NOMO-1 treated with DMSO at 0.1 percent for 48 hours (cell line): ENCODE measurements around the gene LIMS1.

ENCODE experiments used
- DNase-seq: peaks from one replicate; lab custom pipeline; 2025; ENCODE audit not compliant: unreplicated experiment; lab: John Stamatoyannopoulos, UW

Gene LIMS1

DNA sequence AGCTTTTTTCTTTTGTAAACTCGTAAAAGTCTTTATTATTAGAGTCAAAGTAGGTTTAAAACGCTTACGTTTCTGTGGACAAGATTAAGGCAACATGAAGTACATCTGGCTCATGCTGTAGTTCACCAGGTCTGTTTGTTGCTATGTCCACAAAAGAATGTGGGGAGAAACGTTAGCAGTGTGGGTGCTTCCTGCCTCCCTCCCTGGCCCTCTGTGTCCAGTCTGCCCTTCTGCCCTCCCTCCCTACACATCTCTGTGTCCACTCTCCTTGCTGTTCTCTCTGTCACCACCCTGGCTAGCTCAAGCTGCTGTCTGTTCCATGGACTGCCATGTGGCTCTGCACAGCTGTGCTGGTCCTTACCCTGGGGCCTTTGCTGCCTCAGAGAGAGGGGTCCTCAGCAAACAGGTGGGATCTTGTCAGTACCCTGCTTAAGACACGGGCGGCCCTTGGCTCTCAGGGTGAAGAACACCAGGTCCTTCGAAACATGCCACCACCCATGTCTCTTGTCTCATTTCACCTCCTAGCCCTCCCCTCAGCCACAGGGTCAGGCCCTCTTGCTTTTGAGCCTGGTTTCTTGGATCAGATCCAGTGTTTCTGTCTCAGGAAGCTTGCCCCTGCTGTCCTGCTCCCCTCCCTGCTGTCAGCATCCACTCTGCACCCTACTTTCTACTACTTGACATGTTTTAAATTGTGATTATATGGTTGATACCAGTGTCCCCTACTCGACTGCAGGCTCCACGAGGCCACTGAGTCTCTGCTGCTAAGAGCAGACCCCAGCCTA, 79.2 kb downstream of the LIMS1 start:
- DNase-seq: no peak

DNA sequence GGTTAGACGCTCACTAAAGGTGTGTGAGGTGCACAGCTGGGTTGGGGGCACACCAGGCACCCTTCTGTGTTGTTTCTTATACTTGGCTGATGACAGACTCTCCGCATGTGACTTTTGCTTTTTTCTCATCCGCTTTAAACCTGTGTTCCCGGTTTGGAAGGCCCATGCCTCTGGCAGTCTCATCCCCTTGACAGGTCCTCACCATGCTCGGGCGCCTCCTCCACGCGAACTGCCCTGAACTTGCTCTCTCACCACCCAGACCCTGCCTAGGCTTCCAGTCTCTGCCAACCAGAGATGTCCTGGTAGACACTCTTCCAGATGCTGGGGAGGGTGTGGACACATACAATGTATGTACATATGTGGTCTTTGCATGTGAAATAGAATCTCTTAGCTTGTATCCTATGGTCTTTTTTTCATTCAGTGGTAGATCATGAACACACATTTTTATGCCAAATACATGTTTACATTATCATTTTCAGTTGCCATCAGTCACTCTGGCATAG, 79.8 kb downstream of the LIMS1 start:
- DNase-seq: no peak

DNA sequence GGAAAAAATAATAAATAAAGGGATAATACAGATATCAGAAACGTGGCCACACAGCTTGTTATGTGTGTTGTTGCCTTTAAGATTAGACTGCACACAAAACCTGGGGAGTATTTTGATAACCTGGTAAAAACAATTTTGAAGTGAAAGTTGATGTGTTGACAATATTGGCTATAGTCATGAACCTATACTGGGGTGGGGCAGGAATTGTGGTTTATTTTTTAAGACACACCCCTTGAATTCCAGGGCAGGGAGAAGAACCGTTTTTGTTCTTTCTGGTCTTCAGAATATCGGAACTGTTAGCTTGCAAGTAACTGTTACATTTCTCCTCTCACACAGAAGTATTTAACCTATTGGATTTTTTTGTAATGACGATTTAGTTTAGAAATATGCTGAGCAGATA, 80.4 kb downstream of the LIMS1 start:
- DNase-seq: no peak

GRCh38 chr2:108615480-108616090, 81.3 kb downstream of the LIMS1 start:
- no peak for DNase-seq

GRCh38 chr2:108616318-108616717, 82.0 kb downstream of the LIMS1 start:
- no peak for DNase-seq

GRCh38 chr2:108616751-108617161, 82.5 kb downstream of the LIMS1 start:
- no peak for DNase-seq

- DNase-seq: no peak
Observed at GRCh38 chr2:108617617-108618016, 83.3 kb downstream of the LIMS1 start.

DNA sequence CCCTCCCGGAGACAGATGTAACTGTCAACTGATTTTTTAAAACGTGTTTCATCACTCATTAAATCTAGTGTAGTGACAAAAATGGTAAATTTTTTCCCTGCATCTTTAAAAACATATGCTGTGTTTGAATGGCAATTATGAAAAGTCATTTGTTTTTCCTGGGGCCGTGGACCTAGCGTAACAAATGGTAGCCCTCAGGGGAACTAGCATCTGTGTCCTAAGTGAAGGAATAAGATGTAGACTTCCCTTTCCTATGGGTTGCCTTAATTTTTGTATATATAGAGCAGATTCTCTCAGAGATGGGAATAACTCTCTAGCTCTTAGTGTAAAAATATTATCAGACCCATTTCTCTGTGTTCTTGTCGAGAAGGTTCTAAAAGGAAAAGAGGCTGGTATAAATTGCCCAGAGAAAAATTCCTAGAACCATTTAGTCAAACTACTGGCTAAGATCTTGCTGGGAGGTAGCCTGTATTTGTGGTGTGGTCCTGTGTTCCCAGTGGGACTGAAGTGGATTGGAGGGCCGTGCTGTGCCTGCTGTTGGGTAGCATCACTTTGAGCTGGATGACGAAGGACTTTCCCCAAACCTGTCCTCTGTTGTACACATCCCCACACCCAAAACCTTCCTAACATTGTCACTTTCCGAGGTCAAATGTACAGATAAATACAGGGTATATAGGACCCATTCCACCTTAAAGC, 85.8 kb downstream of the LIMS1 start:
- no peak for DNase-seq

DNA sequence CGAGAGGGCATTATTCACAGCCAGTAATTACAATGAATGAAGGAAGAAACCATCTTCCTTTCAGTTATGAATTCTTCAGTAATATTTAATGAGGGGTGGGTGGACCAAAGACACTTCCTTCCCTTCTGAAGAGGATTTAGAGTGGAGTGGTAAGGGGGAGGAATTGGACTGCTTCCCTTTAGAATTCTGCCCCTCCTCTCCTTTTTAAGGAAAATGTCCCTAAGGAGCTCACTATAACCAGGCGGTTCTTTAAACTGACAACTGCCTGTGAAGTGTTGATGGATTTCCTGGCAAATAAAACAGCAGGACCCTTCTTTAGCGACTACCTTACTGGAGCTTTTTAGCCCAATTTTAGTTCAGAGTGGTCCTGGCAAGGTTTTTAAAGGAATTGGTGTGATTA, 86.4 kb downstream of the LIMS1 start:
- no peak for DNase-seq

DNA sequence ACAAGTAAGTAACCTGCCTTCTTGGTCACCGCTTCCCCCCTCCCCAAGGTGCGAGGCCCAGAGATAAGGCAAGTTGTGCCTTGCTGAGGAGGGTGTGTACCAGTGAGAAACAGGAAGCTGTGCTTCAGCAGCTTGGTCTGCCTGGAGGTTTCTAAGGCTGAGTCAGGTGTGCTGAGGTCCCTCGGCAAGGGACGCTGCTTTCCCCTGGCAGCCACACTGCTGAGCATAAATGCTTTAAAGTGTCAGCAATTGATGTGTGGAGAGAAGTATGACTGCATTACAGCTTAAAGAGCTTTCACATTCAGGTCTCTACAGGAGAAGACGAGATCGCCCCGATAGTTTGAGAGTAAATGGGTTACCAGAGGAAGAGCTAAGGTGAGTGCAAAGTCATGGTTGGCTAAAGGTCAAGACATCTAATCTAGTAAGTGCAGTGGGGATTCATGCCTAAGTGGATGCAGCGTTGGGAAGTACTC, 86.9 kb downstream of the LIMS1 start:
- DNase-seq: peak; percentile 63

DNA sequence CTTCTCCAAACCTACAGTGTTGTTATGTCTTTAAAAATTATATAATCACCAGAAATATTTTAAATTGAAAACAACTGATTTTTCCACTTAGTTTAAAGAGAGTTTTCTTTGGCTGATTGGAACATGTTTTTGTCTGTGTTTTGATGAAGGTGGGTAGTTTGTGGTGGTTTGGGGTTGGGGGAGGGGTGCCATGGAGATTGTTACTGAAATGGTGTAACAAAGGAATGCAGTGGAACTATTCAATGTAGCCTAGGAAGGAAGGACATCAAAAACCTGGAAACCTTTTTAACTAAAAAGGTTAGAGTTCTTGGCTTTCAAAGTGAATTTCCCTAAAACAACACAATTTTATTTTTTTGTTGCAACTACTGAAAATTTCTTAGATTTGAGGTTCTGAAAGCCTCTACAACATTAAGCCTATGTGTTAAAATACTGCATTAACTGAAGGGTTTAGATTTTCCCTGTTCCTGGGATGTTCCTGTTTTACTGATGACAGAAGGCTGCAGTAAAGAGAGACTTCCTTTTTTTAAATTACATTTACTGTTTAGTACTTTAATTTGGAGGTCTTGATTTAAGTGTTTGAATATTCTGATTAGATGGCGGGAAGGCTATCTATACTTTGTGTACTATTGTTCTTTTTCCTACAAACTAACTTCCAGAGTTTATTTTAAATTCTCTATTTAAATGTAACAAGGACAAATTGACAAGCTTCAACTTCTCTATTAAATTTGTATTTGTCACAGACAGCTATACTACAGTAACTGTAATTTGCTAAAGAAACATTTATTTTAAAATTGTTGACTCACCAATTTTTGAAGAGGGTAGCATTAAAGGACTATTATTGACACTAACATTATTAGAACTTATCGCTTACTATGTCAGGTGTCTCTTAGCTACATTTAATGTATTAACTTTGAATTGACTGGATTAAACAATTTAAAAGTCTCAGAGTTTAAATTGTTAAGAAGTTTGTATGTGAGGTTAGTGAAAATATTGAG, 87.7 kb downstream of the LIMS1 start:
- peak; percentile 45 for DNase-seq

DNA sequence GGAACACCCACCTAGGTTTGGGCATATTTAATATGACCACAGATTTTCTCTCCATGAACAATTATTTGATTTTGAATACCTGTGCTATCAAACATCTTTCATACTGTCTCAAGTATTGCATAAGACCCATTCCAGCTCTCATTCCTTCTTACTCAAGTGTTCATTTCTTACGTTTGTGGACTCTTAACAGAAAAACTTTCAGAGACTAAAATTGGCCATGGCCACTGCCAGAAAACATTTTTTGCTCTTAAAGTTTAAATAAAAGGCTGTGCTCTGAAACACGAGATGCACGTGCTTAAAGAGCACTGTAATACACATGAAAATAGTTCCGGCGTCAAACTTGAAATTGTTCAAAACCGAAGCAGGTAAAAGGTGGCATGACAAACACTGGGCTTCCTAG, 89.3 kb downstream of the LIMS1 start:
- DNase-seq: no peak

GRCh38 chr2:108625186-108625827, 91.0 kb downstream of the LIMS1 start:
- no peak for DNase-seq

- DNase-seq: no peak
Observed at GRCh38 chr2:108625828-108626195, 91.5 kb downstream of the LIMS1 start.

GRCh38 chr2:108626995-108627394, 92.7 kb downstream of the LIMS1 start:
- DNase-seq: no peak

DNA sequence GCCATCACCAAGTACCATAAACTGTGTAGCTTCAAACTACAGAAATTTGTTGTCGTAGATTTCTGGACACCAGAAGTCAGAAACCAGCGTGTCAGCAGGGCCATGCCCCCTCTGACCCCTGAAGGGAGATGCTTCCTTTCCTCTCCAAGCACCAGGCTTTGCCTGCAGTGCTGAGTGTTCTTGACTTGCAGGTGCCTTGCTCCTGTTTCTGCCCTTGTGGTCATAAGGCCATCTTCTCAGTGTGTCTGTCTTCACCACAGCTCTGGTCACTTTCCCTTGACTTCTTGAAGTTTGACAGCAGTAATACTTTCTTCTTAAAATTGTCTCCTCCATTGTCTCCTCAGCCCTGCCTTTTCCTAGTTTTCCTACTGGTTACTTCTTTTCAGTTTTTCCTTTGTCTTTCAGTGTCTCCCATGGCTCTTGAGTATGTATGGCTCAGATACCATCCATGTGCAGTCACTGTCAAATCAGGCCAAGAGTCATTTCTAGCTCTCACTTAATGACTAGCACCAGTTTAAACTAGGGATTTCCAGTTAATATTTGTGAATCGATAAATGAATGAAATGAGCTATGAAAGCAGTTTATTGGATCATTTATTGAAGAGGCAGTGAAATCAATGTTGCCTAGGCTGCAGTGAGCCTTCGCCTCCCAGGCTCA, 93.8 kb downstream of the LIMS1 start:
- no peak for DNase-seq

DNA sequence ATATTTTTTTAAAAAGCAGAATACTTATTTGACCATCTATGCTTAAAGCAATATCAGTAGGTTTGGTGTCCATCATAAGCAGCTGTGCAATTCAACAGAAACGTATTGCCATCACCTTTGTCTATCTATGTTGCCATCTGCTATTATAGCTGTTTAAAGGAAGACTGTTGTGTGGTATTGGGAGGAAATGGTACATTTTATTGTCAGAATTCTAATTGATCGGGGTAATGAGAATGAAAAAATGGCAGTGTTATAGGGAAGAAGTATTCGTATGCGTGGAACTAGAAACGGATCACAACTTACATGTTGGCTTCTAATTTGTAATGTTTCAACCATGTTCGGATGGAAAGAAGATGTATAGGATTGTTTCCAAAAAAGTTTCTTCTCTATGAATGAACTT, 94.7 kb downstream of the LIMS1 start:
- DNase-seq: no peak

GRCh38 chr2:108629417-108629816, 95.1 kb downstream of the LIMS1 start:
- DNase-seq: no peak

DNA sequence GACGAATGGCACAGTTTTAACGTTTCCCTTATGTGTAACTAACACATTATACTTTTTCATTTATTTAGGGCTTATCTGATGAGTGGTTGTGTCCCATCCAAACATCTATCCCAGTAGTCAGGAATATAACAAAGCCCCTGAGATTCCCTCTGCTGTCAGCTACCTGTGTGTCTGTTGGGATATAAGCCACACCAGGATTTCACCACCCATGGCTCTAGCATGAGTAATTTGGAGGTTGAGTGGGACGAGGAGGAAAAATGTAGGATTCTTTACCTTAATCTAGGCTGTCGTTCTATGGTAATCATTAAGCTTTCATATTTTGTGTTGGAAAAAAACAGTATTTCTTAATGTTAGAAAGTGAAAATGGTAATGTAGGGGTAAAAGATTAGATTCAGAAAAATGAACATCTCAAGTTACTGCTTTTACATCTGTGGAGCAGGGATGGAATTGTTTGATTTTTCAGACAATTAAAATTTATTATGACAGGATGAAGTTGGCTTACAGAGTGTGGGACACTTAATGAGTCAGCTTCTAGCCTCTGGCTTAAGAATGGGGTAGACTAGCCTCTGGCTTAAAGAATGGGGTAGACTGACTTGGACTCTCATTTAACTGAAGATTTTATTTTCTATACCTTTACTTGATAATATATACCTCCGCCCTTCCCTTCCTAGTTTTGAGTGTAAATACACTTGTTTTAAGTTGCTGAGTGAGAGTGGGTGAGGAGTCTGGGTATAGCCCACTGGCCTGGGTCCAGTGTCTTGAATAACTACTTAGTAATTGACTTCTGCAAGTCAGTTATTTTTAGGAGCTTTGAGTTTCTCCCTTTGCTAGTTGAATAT, 96.5 kb downstream of the LIMS1 start:
- no peak for DNase-seq
